ENCODE results near the gene NEMP1.
"Not testable (repeated sequence)": the region's sequence is repeated elsewhere in the genome, so short reads cannot be mapped to it uniquely, and the experiment has no call there.

NEMP1 gene

DNA sequence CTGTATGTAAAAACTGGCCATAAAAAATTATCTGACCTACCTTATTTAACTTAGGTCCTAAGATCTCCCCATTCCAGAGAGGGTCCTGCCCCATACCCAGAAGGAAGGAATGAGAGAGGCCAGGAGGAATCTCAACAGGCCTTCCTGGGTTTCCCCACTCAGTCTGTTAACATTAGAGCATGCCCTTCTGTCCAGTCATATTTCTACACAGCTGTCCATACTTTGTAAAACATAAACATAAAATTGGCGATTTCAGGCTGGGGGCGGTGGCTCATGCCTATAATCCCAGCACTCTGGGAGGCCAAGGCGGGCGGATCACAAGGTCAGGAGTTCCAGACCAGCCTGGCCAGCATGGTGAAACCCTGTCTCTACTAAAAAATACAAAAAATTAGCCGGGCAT, 56.3 kb downstream of the NEMP1 start:
- DNase-seq: not testable (repeated sequence)

DNA sequence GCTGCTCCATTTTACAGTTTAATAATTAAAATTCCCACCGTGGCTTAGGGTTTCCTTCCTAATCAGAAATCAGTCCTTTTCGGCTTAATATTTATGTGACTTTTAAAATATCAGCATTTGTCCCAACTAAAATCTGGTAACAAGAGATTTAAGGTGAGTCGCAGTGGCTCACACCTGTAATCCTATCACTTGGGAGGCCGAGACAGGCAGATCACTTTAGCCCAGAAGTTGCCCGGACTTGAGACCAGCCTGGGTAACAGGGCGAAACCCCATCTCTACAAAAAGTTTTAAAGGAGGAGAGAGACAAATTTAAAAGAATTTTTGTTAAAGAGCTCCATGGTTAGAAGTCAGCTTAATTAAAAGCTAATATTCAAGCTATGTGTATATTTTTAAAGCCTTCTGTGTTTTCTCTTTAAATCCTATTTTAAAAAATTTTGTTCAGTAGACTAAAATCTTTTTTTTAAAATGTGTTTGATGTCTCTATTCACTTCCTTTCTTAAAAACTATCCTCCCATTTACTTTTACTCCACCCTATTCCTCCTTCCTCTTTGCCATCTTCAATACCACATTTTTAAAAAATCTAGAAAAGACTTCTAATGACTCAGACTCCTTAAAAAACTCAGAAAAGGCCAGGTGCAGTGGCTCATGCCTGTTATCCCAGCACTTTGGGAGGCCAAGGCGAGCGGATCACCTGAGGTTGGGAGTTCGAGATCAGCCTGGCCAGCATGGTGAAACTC, 58.4 kb downstream of the NEMP1 start:
- no peak for DNase-seq

DNA sequence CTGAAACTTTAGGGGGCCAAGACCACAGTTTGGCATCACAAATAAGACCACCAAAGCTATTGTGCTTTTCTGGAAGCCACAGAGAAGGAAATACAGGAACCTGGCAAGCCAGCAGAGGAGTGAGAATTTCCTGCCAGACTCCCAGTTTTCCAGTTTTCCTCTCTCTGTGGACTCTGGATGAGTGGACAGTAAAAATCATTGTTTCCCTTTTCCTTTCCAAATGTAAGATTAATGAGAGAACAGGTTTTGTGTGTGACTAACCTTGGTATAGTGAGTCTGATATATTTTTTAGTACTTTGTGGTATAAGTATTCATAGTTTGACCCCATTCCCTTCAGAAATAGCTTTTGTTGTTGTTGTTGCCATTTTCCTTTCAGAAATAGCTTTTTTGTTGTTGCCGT, 59.7 kb downstream of the NEMP1 start:
- no peak for DNase-seq

GRCh38 chr12:57018353-57018752, 60.2 kb downstream of the NEMP1 start:
- not testable (repeated sequence) for DNase-seq

DNA sequence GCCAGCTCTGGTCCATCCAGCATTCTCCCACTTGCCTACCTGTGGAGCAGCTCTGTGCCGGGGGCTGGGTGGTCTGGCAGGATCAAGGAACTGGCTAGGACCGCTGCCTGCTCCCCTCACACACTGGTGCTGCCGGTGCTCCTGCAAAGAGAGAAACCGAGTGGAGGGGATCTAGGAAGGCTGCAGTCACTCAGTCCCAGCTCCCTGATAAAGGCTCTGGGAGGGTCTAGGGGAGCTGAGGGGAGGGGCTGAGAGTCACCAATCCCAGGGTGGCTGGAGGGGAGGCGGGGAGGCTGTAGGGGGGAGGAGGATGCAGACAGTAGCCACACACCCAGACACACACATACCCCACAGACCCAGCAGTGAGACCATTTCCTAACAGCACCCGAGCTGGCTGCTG, 62.2 kb downstream of the NEMP1 start, which contains the start of gene TAC3:
TSS of gene TAC3 (minus strand) at position 182 of the 400 bp plus-strand sequence. CDS start 732 bp downstream, outside the sequence.
- DNase-seq: no peak

DNA sequence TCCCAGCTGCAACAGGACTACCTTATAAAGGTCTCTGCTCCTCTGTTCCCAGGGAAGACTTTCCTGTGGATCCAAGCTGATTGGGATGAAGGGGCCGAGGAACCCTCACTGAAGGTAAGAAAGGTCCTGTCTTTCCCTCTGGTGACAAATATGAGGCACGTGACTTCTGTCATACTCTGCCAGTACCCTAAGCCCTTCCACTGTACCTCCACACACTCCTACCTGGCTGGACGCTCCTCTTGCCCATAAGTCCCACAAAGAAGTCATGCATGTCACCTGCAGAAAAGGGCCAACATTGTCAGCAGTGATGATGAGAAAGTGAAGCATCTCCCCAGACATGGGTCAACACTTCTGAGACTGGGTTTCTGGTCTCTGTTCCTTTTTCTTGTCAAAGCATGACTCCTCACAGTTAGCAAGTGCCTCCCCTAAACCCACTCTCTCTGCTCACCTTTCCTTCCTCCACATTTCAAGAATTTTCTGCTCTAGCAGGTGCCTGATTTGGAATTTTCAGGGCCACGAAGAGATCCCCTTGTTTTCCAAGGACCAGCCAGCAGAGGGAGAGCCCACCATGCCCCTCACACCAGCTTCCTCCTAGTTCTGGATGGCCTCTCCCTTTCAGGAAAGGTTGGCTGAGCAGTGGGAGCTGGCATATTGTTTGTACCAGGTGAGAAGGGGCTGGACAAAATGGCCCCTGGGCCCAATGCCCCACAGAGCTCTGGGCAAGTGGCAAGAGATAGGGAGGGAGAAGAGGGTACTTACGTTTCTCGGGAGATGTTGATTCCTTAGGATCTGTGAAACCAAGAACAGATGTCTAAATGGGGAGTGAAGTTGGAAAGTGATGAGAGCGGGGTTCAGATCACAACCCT, 65.8 kb downstream of the NEMP1 start:
- no peak for DNase-seq

DNA sequence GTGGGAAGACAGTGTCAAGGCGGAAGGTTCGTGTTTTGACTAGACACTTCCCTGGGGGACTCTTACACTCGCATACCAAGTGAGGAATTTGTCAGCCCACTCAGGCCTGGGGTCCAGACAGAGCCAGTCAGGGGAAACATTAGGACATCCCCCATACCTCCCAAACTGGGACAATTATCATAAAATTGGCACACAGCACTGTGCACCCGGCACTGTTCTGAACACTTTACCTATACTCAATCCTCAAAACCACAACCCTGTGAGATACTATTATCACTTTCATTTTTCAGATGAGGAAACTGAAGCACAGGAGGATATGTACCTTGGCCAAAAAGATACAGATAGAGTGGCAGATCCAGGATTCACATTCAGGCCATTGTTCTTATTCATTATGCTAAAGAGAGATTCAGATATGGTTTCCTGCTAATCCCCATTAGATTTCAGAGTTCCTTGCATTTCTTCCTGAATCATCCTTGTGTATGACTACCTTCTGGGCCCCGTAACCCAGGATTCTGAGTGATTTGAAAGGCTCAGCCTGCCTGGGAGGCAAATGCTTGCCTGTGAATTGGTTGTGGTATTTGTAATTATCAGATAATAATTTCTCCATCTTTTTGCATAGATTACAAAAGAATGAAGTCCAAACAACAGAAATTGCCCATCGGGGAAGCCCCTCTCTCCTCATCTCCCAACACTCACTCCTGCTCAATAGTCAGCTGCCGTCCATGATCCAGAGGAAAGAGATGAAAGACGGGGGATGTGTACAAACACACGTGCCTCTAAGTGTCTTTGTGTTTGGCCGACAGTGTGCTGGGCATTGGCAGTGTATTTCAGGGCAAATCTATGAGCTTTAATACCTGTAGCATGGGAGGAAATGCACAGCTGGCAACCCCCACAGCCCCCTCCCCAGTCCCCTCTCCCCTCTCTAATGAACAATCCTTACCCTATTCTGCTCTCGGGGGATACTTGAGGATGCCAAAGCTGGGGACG, 66.9 kb downstream of the NEMP1 start:
- no peak for DNase-seq

DNA sequence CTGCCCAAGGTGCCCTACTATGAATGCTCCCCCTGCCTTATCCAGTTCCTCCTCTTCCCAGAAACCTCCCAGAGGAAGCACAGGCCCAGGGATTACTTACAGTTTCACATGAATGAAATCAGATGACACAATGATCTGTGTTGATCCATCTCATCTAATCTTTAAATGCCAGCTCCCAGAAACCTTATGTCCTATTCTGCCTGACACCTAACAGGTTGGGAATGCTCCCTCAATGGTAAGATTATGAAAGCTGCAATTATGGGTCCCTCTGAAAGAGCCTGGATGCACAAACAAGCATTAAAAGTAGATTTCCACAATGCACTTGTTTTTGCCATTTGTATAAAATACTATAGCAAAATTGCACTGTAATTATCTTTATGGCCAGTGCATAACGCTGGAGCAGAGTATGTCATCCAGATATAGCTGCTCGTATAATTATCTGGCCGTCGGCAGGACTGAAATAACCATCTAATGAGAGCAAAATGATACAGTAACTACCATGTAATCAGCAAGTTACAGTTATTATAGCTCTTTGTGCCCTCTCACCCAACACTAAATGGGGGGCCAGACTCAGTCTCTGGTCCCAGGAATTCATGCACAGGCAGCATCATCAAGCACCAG, 67.9 kb downstream of the NEMP1 start:
- no peak for DNase-seq

DNA sequence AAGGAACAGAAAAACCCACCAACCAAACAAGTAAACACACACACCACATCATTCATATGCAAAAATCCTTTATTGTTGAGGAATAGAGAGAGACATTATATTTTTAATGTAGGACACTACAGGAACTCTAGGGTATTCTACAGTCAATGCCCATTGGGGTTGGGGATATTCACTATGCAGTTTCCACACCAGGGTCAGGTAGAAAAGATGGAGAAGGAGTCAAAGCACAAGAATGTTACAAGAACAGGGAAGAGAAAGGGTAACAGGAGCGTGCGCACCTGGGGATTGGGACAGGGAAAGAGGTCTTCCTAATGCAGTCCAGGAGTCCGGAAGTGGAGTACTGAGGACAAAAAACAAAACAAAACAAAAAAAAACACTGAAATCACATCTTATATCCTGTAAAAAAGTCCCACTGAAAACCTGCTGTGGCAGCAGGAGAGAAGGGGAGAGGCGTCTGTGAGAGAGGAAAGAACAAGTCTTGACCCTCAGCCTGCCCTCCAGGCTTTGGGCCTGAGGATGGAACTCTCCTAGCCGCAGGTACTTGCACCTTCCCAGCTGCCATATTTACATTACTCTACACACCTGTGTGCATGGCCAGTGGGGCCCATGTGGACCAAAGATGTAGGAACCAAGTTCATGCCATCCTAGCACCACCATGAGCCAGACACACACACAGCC, 68.5 kb downstream of the NEMP1 start:
- DNase-seq: no peak

DNA sequence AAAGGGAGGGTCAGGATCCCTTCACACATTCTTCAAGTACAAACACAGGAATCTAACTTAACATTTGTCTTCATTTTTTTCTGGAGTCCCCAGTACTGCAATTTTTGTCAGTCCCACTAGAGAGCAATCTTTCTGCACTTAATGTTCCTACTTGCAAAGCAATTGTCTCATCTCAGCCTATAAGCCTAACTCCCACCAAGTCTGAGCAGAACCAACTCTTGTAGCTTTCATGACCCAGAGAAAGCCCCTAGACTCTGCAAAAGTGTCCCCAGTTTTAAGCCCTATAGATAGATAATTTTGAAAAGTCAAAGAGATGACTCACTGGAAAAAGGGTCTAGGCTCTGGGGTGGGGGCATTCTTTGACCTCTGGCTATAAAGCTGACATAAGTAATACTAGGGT, 70.4 kb downstream of the NEMP1 start:
- peak; percentile 24 for DNase-seq

DNA sequence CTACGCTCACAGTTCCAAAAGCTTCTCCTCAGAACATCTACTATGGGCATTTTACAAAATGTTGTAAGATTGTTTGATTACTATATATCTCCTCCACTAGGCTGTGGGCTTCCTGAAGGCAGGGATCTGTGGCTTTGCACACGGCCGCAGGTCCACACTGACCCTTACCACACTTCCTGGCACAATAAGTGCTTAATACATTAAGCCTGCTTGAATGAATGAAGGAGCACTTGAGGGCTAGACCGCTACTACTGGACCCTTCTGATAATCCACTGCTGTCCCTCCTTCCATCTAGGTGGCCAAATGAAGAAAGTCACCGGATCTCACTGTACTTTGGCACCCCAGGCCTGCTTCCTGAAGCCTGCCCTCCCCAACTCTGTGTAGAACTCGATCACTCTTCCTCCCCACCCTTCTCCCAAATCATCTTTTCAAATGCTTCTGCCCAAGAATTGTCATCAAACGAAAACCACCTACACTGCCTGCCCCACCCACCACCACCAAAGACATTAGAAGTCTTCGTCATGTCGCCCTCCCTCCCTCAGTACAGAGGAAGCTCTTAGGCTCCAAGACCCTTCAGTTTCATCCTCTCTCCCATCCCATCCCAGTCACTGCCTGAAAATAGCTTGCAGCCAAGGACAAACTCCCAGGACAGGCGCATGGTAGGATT, 71.6 kb downstream of the NEMP1 start:
- no peak for DNase-seq

GRCh38 chr12:57005980-57006808, 72.4 kb downstream of the NEMP1 start, which contains the start of gene ZBTB39:
ZBTB39 (minus strand) TSS chr12:57006546; CDS start chr12:57004917, 1,629 bp downstream.
- peak; percentile 44 for DNase-seq
